OCI-LY7 (cell line): ENCODE measurements around the gene DDAH1. TPM values are rescaled to one million over a fixed set of nuclear protein-coding genes. Genes with fewer than 3 reads are reported as not detected.

Experiments
- BruUV-seq: library from RNA; stranded (reverse); fragments of 400-500 nt; replicated peaks from 2 replicates; lab custom pipeline; 2021; lab: Mats Ljungman, UMichigan
- CTCF ChIA-PET: fragments of 300-600 bp; sonication (Branson Sonifier 250); formaldehyde crosslinking; loops from one replicate; lab custom pipeline; 2022; ENCODE audit warnings: antibody characterized with exemption; ENCODE audit not compliant: unreplicated experiment; lab: Charles Lee
- POLR2A ChIA-PET: fragments of 300-600 bp; sonication (Branson Sonifier 250); formaldehyde crosslinking; loops from one replicate; lab custom pipeline; 2022; ENCODE audit warnings: antibody characterized with exemption; lab: Charles Lee
- DNase-seq: peaks from one replicate; pipeline ENCODE4 v3.0.0-alpha.2; 2015; ENCODE audit warnings: low spot score
- H2AFZ ChIP-seq: fragments of 200-600 bp; sonication (generic), shearing (Covaris generic); 2 replicates; pipeline ENCODE4 v1.6.1; 2014; ENCODE audit warnings: mild to moderate bottlenecking, antibody characterized with exemption, low read length, moderate library complexity
- H3K27ac ChIP-seq: fragments of 200-600 bp; sonication (generic); 2 replicates; pipeline ENCODE4 v1.5.1; 2014; ENCODE audit warnings: mixed run types, low read depth, mild to moderate bottlenecking, moderate library complexity, low read length, inconsistent platforms; ENCODE audit not compliant: poor library complexity, severe bottlenecking
- H3K36me3 ChIP-seq: fragments of 200-600 bp; sonication (generic); 2 replicates; pipeline ENCODE4 v1.6.1; 2014; ENCODE audit warnings: mild to moderate bottlenecking, antibody characterized with exemption, low read length, moderate library complexity, mixed read lengths; ENCODE audit not compliant: insufficient read depth
- H3K4me1 ChIP-seq: fragments of 200-600 bp; sonication (generic); 2 replicates; pipeline ENCODE4 v1.5.1; 2014; ENCODE audit warnings: mild to moderate bottlenecking, low read length; ENCODE audit not compliant: insufficient read depth, poor library complexity, severe bottlenecking
- H3K4me2 ChIP-seq: fragments of 200-600 bp; sonication (generic); 2 replicates; pipeline ENCODE4 v1.6.1; 2014; ENCODE audit warnings: mild to moderate bottlenecking, low read length
- H3K4me3 ChIP-seq: fragments of 200-600 bp; sonication (generic); 2 replicates; pipeline ENCODE4 v1.5.1; 2014; ENCODE audit warnings: mild to moderate bottlenecking, low read depth, low read length; ENCODE audit not compliant: poor library complexity, severe bottlenecking
- H3K79me2 ChIP-seq: fragments of 200-600 bp; sonication (generic); 2 replicates; pipeline ENCODE4 v1.6.1; 2016; ENCODE audit warnings: low read depth, mild to moderate bottlenecking, low read length, moderate library complexity, mixed read lengths; ENCODE audit not compliant: insufficient read depth
- H3K9me2 ChIP-seq: fragments of 200-600 bp; sonication (generic); 2 replicates; pipeline ENCODE4 v1.6.1; 2016; ENCODE audit warnings: mild to moderate bottlenecking, low read length, mixed read lengths; ENCODE audit not compliant: insufficient read depth
- H3K9me3 ChIP-seq: fragments of 200-600 bp; sonication (generic); 2 replicates; pipeline ENCODE4 v1.6.1; 2014; ENCODE audit warnings: mild to moderate bottlenecking, mixed run types, low read length, mixed read lengths
- H4K20me1 ChIP-seq: fragments of 200-600 bp; sonication (generic); 2 replicates; pipeline ENCODE4 v1.6.1; 2014; ENCODE audit warnings: mild to moderate bottlenecking, antibody characterized with exemption, low read length, moderate library complexity, mixed read lengths; ENCODE audit not compliant: insufficient read depth
- CTCF ChIP-seq: fragments of 200-600 bp; sonication (generic); conservative IDR thresholded peaks from 2 replicates; pipeline ENCODE4 v1.5.1; 2014; ENCODE audit warnings: mild to moderate bottlenecking, antibody characterized with exemption, low read length, moderate library complexity, mixed read lengths
- EZH2phosphoT487 ChIP-seq: fragments of 200-600 bp; sonication (generic); IDR thresholded peaks from 2 replicates; pipeline ENCODE4 v1.6.1; 2018; ENCODE audit warnings: low read depth, borderline replicate concordance, mild to moderate bottlenecking, mixed run types, antibody characterized with exemption, low read length, moderate library complexity, mixed read lengths
- intact Hi-C: fragments of 100-400 bp; cut with micrococcal nuclease; formaldehyde crosslinking; loops from one replicate; pipeline ENCODE4 v1.10.0; 2022; ENCODE audit not compliant: unreplicated experiment
- total RNA-seq, 2 experiments: library from RNA; depleted of rRNA in 1 of 2; stranded (reverse); fragments of >200 nt in 1 of 2; shearing (Covaris generic) in 1 of 2; gene quantifications; 2 replicates each; pipeline ENCODE4 v1.2.3, GENCODE V29; 2014 to 2022

DDAH1 gene
- total RNA-seq, 2 experiments from 2014 or later, result not detected

- H3K36me3 ChIP-seq, result no peaks in the 10 kb centered on the region
- no peaks in the 10 kb centered on the region for H3K9me3 ChIP-seq
- intact Hi-C loops, result no loop called here
- H3K27ac ChIP-seq, result no peak overlapping the region
- no peak overlapping the region for H2AFZ ChIP-seq
- CTCF ChIA-PET, result no interaction called here
- no TSS peak for BruUV-seq
- H4K20me1 ChIP-seq, result no peaks in the 10 kb centered on the region
- no peaks in the 10 kb centered on the region for H3K9me2 ChIP-seq
- POLR2A ChIA-PET, result no interaction called here
- no peaks in the 10 kb centered on the region for H3K79me2 ChIP-seq
- TF ChIP-seq EZH2phosphoT487 (no peak), CTCF (no peak)
- no peak overlapping the region for H3K4me3 ChIP-seq
- no peak for DNase-seq
- no peaks in the 10 kb centered on the region for H3K4me1 ChIP-seq
- no peak overlapping the region for H3K4me2 ChIP-seq
These were observed 27.8 kb downstream of the DDAH1 start for GRCh38 chr1:85437139-85437538.

DNA sequence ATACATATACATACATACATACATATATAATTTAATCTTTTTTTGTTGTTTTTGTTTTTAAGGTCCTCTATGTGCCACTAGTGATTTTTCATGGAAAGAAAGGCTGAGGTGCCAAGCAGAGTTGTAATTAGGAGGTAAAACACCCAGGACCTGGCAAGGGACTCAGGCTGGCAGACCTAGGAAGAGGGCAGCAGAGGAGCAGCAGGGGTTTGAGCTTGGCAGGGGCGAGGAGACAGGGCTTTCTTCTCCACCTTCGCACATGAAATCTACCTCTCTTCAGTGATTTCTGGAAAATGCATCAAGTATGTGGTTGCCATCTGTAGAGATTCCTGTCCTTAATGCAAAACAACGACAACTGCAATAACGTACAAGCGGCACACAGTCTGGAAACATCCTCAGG, 31.9 kb downstream of the DDAH1 start:
- CTCF ChIA-PET, result no interaction called here

More for the DNA sequence above, 31.9 kb downstream of the DDAH1 start:
- no peaks in the 10 kb centered on the region for H4K20me1 ChIP-seq
- H3K4me2 ChIP-seq, result no peak overlapping the region
- POLR2A ChIA-PET, result interaction anchor here (0.8 kb wide), 1 partner anchor 14 kb away, joined by 4 read pairs; no protein-coding TSS in a partner anchor
- DNase-seq, result no peak
- no peak overlapping the region for H2AFZ ChIP-seq
- no peaks in the 10 kb centered on the region for H3K9me3 ChIP-seq
- H3K4me3 ChIP-seq, result no peak overlapping the region
- no peak for TF ChIP-seq CTCF
- no peak for TF ChIP-seq EZH2phosphoT487
- H3K79me2 ChIP-seq, result no peaks in the 10 kb centered on the region
- no peaks in the 10 kb centered on the region for H3K36me3 ChIP-seq
- no TSS peak for BruUV-seq
- H3K9me2 ChIP-seq, result no peaks in the 10 kb centered on the region
- no peaks in the 10 kb centered on the region for H3K4me1 ChIP-seq
- intact Hi-C loops, result no loop called here
- H3K27ac ChIP-seq, result no peak overlapping the region
